Measurements from ENCODE around the gene RSPH3.
"Not testable (repeated sequence)": the region's sequence is repeated elsewhere in the genome, so short reads cannot be mapped to it uniquely, and the experiment has no call there.

The RSPH3 gene

DNA sequence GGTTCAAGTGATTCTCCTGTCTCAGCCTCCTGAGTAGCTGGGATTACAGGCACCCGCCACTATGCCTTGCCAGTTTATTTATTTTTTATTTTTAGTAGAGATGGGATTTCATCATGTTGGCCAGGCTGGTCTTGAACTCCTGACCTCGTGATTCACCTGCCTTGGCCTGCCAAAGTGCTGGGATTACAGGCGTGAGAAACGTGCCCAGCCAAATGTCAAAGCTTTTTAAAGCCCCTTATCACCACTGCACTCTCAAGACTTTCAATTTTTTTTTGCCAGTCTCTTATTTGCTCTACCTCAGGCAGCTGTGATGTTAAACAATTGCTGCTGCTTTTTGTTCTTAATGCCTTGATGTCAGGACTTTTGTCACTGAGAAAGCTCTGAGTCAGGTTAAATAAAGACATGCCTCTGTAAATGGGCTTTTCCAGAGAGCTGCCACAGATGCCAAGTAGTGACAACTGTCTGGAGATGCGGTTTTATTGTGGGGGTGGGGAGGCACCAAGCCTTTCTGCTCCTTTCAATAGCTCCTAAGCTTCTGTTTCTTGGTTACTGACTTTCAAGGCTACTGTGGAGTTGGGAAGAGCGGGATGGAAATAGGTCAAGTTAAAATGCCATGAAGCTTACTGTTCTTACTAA is 29.2 kb downstream of the RSPH3 start:
- DNase-seq: no peak

GRCh38 chr6:158969148-158969547 is 30.9 kb downstream of the RSPH3 start:
- DNase-seq: no peak

- DNase-seq: no peak
Measured at GRCh38 chr6:158963020-158963808, 36.8 kb downstream of the RSPH3 start.

DNA sequence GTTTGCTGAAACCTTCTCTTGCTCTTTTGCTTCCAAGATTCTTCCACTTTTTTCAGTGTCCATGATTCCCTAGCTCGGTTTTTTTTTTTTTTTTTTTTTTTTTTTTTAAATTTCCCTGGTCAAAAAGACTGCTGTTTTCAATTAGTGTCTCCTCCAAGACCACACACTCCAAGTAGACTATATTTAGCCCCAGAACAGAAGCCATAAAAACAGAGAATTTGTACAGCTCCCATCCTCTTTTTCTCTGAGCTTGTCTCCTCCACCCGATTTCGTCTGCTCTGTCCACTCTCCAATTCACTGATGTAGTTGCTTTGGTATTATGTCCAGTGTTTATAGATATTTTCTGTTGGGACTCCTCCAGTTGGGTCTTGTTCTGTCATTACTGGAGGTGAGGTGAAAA is 37.6 kb downstream of the RSPH3 start:
- no peak for DNase-seq

DNA sequence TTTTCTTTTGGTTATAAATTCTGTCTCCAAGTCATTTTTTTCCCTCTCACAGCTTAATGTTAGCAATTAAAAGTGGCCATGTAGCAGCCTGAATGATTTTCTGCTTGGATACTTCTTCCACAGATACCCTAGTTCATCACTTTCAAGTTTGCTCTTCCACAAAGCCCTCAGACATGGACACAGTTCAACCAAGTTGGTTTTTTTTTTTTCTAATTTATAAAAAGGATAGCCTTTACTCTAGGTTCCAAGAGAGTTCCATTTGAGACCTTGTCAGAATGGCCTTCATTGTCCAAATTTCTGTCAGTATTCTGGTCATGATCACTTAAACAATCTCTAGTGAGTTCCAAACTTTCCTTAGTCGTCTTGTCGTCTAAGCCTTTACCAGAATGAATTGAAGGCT is 40.0 kb downstream of the RSPH3 start:
- DNase-seq: no peak

DNA sequence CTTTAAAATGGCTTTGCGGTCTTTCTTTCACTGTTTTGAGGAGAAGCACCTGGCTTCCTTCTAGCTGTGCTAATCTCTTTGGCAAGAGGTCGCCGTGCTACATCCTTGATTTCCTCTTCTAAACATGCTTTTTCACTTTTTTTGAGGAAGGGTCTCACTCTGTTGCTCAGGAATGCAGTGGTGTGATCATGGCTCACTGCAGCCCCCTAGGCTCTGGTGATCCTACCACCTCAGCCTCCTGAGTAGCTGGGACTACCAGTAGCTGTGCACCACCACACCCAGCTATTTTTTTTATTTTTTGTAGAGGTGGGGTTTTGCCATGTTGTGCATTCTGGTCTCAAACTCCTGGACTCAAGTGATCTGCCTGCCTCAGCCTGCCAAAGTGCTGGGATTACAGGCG is 40.5 kb downstream of the RSPH3 start:
- no peak for DNase-seq

DNA sequence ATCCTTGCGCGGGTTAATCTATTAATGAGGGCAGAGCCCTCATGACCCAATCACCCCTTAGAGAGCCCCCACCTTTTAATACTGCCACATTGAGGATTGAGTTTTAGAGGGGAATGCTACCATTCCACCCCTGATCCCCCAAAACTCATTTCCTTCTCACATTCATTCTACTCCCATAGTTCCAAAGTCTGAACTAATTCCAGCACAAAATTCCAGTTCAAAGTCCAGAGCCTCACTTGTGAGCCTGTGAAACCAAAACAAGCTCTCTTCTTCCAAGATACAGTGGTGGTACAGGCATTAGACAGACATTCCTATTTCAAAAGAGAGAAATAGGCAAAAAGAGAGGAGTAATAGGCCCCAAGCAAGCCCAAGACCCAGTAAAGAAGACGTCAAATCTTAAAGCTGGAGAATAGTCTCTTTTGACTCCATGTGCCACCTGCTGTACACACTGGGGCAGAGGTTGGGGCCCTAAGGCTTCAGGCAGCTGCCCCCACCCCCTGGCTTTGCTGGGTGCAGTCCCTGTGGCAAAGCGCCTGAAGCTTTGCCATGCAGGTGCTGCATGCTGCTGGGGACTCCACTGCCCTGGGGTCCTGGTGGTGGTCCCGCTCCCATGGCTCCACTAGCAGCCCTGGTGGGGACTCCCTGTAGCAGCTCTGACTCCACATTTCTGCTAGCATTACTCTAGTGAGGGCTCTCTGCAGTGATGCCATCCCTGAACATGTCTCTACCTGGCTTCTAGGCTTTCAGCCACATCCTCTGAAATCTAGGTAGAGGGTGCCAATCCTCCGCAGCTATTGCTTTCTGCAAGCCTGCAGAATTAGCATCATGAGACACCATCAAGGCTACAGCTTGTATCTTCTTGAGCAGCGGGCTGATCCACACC is 41.3 kb downstream of the RSPH3 start:
- DNase-seq: no peak

GRCh38 chr6:158955255-158955654 is 44.7 kb downstream of the RSPH3 start:
- no peak for DNase-seq

- peak; percentile 47 for DNase-seq
Measured at GRCh38 chr6:158954753-158955152, 45.2 kb downstream of the RSPH3 start.

GRCh38 chr6:158952011-158952410 is 48.0 kb downstream of the RSPH3 start:
- not testable (repeated sequence) for DNase-seq

DNA sequence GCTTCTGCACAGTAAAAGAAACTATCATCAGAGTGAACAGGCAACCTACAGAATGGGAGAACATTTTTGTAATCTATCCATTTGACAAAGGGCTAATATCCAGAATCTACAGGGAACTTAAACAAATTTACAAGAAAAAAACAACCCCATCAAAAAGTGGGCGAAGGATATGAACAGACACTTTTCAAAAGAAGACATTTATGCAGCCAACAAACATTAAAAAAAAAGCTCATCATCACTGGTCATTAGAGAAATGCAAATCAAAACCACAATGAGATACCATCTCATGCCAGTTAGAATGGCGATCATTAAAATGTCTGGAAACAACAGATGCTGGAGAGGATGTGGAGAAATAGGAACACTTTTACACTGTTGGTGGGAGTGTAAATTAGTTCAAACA is 48.4 kb downstream of the RSPH3 start:
- DNase-seq: not testable (repeated sequence)

GRCh38 chr6:158947284-158947683 is 52.7 kb downstream of the RSPH3 start:
- DNase-seq: no peak

- no peak for DNase-seq
Measured at GRCh38 chr6:158943380-158944032, 56.5 kb downstream of the RSPH3 start.

GRCh38 chr6:158942349-158942748 is 57.7 kb downstream of the RSPH3 start:
- DNase-seq: no peak

DNA sequence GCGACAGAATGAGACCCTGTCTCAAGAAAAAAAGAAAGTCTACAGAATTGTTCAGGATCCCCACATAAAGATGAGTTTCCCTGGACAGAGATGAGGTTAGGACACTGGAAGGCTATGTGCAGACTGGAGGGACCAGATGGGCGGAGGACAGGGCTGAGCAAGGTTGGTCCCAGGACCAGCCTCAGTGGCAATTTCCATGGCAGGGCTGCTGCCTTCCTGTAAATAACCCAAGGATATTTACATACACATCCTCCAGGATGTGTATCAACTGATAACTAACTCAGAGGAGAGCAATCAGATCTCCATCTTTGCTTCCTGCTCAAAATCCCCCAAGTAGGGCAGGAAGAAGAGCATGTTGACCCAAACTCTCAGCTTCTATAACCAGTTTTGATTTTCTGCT is 58.8 kb downstream of the RSPH3 start:
- no peak for DNase-seq

- no peak for DNase-seq
Measured at GRCh38 chr6:158939255-158940159, 60.5 kb downstream of the RSPH3 start.

GRCh38 chr6:158938811-158939254 is 61.2 kb downstream of the RSPH3 start:
- no peak for DNase-seq

DNA sequence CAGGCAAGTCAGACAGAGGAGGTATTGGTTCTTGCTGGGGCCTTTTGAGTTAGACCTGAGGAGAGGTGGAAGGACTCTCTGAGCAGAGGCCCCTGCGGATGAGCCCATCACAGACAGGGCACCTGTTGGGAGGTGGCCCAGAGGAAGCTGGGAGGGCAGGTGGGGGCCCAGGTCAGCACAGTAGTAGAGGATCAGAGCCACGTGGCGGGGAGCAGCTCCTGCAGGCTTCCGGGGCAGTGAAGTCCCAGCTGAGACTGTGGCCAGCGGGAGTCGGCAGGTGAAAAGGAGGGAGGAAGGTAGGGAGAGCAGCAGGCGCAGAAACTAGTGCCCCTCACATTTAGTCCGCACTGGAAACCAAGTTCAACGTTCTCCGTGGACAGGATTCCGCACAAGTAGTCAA is 61.8 kb downstream of the RSPH3 start:
- no peak for DNase-seq

GRCh38 chr6:158934157-158934556 is 65.8 kb downstream of the RSPH3 start:
- no peak for DNase-seq

- DNase-seq: no peak
Measured at GRCh38 chr6:158933079-158933595, 66.9 kb downstream of the RSPH3 start.

DNA sequence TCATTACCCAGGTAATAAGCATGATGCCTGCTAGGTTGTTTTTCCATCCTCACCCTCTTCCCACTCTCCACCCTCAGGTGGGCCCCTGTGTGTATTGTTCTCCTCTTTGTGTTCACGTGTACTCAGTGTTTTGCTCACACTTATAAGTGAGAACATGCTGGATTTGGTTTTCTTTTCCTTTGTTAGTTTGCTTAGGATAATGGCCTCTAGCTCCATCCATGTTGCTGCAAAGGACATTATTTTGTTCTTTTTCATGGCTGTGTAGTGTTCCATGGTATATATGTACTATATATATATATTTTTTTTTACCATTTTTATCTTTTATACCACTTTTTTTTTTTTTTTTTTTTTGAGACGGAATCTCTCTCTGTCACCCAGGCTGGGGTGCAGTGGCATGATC is 71.9 kb downstream of the RSPH3 start:
- no peak for DNase-seq

GRCh38 chr6:158926414-158926813 is 73.6 kb downstream of the RSPH3 start:
- no peak for DNase-seq
